Measurements from ENCODE around the gene KRTAP9-4.
"Not testable (repeated sequence)": the region's sequence is repeated elsewhere in the genome, so short reads cannot be mapped to it uniquely, and the experiment has no call there.

The KRTAP9-4 gene

DNA sequence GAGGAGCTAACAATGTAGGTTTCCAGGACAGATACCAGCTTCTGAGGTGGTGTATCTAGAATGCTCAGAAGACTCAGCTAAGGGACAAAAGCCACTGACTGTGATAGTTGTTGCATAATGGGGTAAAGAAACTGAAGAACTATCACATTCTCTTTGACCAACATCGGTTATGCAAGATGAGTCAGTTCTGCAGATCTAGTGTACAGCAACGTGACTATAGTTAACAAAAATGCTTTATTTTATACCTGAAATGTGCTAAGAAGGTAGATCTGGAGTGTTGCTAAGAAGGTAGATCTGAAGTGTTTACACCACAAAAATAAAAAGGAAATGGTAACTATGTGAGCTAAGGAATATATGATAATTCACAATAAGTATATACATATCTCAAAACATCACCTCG is 18.2 kb downstream of the KRTAP9-4 start:
- DNase-seq: no peak

DNA sequence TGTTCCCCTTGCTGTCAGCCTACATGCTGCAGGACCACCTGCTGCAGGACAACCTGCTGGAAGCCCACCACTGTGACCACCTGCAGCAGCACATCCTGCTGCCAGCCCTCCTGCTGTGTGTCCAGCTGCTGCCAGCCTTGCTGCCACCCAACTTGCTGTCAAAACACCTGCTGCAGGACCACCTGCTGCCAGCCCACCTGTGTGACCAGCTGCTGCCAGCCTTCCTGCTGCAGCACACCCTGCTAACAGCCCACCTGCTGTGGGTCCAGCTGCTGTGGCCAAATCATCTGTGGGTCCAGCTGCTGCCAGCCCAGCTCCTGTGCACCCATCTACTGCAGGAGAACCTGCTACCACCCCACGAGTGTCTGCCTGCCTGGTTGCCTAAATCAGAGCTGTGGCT is 21.8 kb downstream of the KRTAP9-4 start:
- DNase-seq: not testable (repeated sequence)

DNA sequence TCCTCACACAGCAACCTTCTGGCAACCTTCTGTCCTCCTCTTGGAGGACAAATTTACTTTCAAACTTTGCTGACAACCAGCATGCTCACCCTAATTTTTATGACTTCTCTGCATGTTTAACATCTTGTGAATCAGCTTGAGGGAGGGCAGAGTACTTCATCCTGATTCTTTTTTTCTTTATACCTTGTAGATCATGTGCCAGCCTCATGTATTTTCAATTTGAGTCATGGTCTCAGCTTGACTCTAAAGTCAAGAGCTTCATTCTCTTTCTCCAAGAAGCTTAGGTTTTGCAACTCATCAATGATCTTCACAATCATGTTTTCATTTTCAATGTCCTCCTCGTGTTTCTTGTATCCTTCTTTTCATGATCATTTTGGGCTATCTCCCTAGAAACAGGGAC is 22.4 kb downstream of the KRTAP9-4 start:
- DNase-seq: no peak

DNA sequence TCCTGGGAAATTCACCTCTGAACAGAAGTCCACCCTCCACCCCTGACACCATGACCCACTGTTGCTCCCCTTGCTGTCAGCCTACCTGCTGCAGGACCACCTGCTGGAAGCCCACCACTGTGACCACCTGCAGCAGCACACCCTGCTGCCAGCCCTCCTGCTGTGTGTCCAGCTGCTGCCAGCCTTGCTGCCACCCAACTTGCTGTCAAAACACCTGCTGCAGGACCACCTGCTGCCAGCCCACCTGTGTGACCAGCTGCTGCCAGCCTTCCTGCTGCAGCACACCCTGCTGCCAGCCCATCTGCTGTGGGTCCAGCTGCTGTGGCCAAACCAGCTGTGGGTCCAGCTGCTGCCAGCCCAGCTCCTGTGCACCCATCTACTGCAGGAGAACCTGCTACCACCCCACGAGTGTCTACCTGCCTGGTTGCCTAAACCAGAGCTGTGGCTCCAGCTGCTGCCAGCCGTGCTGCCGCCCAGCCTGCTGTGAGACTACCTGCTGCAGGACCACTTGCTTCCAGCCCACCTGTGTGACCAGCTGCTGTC is 26.2 kb downstream of the KRTAP9-4 start, which contains the start of gene KRTAP9-7:
TSS of gene KRTAP9-7 (plus strand) at position 51 of the 543 bp plus-strand sequence. CDS start at position 51, 0 bp downstream.
- DNase-seq: not testable (repeated sequence)

DNA sequence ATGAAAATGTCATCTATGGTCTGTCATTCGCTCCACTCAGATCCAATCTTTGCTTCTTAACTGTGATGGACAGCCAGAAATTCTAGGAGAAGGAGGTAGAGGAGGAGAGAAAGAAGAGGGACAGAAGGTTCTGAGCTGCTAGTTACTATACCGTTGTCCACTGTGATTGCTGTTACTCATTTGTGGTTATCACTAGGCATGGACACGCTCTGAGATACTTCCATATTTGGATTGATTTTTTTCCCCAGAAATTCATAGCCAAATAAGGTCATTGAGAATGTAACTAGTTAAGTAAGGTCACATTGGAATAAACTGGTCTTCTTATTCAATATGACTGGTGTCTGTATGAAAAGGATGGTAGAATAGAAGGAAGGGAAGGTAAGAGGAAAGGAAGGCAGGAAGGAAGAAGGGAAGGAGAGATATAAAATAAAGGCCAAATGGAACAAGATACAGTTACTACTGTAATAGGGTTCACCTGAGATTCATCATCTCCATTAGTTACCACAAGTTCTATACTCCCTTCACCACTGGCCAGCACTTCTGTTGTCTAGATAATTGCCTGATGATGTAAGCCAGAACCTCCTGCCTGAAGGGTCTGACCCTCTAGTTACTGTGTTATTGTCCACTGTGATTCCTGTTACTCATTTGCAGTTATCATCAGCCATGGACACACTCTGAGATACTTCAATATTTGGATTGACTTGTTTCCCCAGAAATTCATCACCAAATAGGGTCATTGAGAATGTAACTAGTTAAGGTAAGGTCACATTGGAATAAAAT is 28.9 kb downstream of the KRTAP9-4 start:
- no peak for DNase-seq

DNA sequence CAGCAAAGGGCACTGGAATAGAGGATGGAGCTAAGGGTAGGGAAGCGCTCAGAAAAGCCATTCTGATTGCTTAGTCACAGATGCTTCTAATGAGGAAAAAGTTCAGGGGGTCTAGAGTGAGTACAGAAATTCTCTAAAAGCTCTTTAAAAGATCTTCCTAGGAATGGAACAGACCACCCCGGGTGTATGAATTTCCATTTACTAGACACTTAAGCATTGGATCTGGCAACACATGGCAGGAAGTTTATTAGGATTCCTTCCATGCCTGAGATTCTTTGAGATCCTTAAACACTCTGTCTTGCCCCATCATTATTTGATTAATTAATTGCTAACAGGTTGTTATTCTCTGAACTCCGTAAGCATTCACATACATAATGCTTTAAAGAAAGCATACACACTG is 34.6 kb downstream of the KRTAP9-4 start:
- DNase-seq: no peak

DNA sequence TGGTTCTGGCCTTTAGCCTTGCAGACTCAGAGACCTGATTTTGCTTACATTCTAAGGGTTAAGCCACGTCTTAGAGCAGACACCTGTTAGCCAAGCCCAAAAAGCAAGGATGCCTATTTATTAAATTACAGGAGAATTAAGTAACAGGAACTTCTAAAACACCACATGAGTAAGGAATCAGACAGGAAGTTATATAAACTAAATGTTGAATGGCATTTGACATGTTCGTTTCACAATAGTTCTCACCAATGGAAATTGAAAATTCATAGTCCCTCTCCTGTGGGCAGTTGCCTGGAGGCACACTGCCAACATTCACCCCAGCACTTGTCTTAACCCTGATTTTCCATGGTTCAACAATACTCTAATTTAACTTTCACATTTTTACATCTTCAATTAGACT is 35.1 kb downstream of the KRTAP9-4 start:
- DNase-seq: no peak

DNA sequence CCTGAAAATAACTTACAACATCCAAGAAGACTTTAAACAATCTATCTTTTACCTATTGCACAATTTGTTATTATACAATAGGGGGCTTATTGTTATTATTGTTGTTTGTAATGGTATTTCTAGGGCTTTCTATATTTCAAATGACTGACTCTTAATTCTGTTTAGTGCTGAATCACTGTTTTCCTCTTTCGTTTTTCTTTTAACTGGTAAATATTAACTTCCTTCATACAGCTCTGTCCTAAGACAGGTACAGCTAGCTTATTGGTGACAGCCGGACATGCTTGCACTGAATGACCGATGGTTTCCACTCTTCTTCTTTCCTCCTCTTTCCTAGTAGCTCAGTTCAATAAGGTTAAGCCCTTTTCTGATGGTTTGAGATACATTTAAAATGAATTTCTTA is 37.6 kb downstream of the KRTAP9-4 start:
- no peak for DNase-seq

DNA sequence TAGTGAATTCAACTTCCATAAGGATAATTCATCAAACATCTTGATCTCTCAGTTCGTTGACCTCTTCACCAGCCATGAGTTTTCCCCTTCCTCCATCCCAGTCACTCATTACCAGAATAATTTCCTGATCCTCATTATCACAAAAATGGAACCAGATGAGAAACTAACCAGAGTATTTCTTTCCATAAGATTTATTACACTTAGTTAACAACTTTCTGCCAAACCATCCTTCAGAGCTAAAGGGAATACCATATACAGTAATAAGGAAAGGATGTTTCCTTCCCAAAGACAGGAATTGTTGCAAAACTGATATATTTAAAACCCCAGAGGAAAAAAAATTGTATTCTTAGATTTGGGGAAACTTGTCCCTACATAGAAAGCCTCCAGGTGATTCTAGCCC is 44.5 kb downstream of the KRTAP9-4 start:
- DNase-seq: no peak

DNA sequence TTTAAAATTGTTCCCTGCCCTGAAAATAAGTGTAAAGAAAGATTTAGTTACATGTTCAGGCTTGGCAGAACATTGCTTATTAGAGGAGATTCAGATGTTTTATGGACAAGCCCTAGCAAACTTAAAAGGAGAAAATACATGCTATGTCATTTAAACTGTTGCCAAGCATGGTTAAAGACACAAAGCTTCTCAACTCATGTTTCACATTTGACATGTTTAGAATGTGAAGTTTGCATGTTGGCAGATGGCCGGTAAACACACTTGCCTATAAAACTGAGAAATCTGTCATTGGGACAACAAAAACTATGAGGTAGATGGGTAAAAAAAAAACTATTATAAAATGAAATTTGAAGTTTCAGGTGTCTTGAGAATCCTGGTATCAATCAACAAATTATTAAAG is 47.4 kb downstream of the KRTAP9-4 start:
- DNase-seq: no peak

DNA sequence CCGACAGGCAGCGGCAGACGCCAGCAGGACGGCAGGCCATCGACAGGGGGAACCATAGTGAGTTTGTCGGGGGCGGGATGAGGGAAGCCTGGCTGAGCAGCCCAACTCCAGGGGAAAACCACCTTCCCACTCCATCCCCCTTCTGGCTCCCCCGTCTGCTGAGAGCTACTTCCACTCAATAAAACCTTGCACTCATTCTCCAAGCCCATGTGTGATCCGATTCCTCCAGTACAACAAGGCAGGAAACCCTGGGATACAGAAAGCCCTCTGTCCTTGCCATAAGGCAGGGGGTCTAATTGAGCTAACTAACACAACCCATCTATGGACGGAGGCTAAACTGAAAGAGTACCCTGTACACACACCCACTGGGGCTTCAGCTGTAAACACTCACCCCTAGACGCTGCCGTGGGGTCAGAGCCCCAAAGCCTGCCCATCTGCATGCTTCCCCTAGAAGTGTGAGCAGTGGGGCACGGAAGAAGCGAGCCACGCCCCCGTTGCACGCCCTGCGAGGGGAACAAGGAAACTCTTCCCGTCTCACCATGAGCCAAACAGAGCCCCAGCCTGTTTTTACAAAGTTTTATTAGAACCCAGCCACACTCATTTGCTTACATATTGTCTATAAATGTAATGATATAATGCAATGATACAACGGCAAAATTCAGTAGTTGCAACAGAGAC is 49.1 kb downstream of the KRTAP9-4 start:
- no peak for DNase-seq
